WTC11 (cell line): Measurements from ENCODE around the gene ST6GALNAC2. TPM values are rescaled to one million over a fixed set of nuclear protein-coding genes. Genes with fewer than 3 reads are reported as not detected.

ENCODE experiments used
- ATAC-seq: fragments of 200-7000 bp; cut with Tn5 transposase; 2 replicates; pipeline ENCODE4 v1.10.0; 2021; ENCODE audit warnings: mild to moderate bottlenecking, moderate library complexity
- CTCF ChIA-PET: fragments of 300-600 bp; sonication (Branson Sonifier 250); formaldehyde crosslinking; loops from one replicate; lab custom pipeline; 2021; ENCODE audit warnings: antibody characterized with exemption; lab: Charles Lee
- POLR2A ChIA-PET: fragments of 350-600 bp; sonication (Branson Sonifier 250); formaldehyde crosslinking; loops from one replicate; lab custom pipeline; 2021; ENCODE audit warnings: antibody characterized with exemption; lab: Charles Lee
- DNase-seq: peaks from one replicate; pipeline ENCODE4 v3.0.0; 2021; ENCODE audit warnings: low spot score
- H3K27ac Mint-ChIP-seq: 2 replicates; pipeline ENCODE4 v1.8.0; 2021; ENCODE audit warnings: mixed read lengths
- H3K27me3 Mint-ChIP-seq: 2 replicates; pipeline ENCODE4 v1.8.0; 2021; ENCODE audit warnings: low read depth, mild to moderate bottlenecking, moderate library complexity, mixed read lengths
- H3K36me3 Mint-ChIP-seq: 2 replicates; pipeline ENCODE4 v1.8.0; 2021; ENCODE audit warnings: mixed read lengths
- H3K4me1 Mint-ChIP-seq: 2 replicates; pipeline ENCODE4 v1.8.0; 2022; ENCODE audit warnings: mixed read lengths
- H3K4me3 Mint-ChIP-seq: 2 replicates; pipeline ENCODE4 v1.8.0; 2021; ENCODE audit warnings: mild to moderate bottlenecking, moderate library complexity, mixed read lengths
- H3K9me3 Mint-ChIP-seq: 2 replicates; pipeline ENCODE4 v1.8.0; 2021; ENCODE audit warnings: mixed read lengths
- CDX4 ChIP-seq: fragments of 250-450 bp; sonication (Bioruptor Pico); IDR thresholded peaks from 2 replicates; pipeline ENCODE4 v1.9.0; 2021; ENCODE audit warnings: moderate library complexity, mild to moderate bottlenecking, inconsistent platforms, borderline replicate concordance
- CREM ChIP-seq: sonication (generic); formaldehyde crosslinking; IDR thresholded peaks from 2 replicates; pipeline ENCODE4 v1.8.1; 2022; ENCODE audit warnings: mild to moderate bottlenecking, missing genetic modification reagents, moderate library complexity
- ETV6 ChIP-seq: sonication (generic); formaldehyde crosslinking; IDR thresholded peaks from 2 replicates; pipeline ENCODE4 v1.8.1; 2022; ENCODE audit warnings: mild to moderate bottlenecking, missing genetic modification reagents
- GRHL2 ChIP-seq: fragments of 250-450 bp; sonication (Bioruptor Pico); IDR thresholded peaks from 2 replicates; pipeline ENCODE4 v1.8.0; 2022; ENCODE audit warnings: mild to moderate bottlenecking, moderate library complexity; ENCODE audit not compliant: insufficient replicate concordance, severe bottlenecking
- JAZF1 ChIP-seq: fragments of 250-450 bp; sonication (Bioruptor Pico); IDR thresholded peaks from 2 replicates; pipeline ENCODE4 v1.9.0; 2021; ENCODE audit warnings: moderate library complexity, mild to moderate bottlenecking, inconsistent platforms
- NFATC4 ChIP-seq: fragments of 250-450 bp; sonication (Bioruptor Pico); IDR thresholded peaks from 2 replicates; pipeline ENCODE4 v1.9.0; 2021; ENCODE audit warnings: mild to moderate bottlenecking
- NFE2L1 ChIP-seq: sonication (generic); formaldehyde crosslinking; IDR thresholded peaks from 2 replicates; pipeline ENCODE4 v1.8.1; 2023; ENCODE audit warnings: missing genetic modification reagents
- NR2C2 ChIP-seq: sonication (generic); formaldehyde crosslinking; IDR thresholded peaks from 2 replicates; pipeline ENCODE4 v1.8.0; 2022; ENCODE audit warnings: mild to moderate bottlenecking, missing genetic modification reagents
- OVOL2 ChIP-seq: fragments of 250-450 bp; sonication (Bioruptor Pico); IDR thresholded peaks from 2 replicates; pipeline ENCODE4 v1.9.0; 2021; ENCODE audit warnings: mild to moderate bottlenecking, borderline replicate concordance
- PREB ChIP-seq: sonication (generic); formaldehyde crosslinking; IDR thresholded peaks from 2 replicates; pipeline ENCODE4 v1.8.1; 2022; ENCODE audit warnings: mild to moderate bottlenecking, missing genetic modification reagents, moderate library complexity, borderline replicate concordance
- SMAD4 ChIP-seq: sonication (generic); formaldehyde crosslinking; IDR thresholded peaks from 2 replicates; pipeline ENCODE4 v1.8.0; 2022; ENCODE audit warnings: mild to moderate bottlenecking, missing genetic modification reagents
- TCF7 ChIP-seq: sonication (generic); formaldehyde crosslinking; IDR thresholded peaks from 2 replicates; pipeline ENCODE4 v1.8.0; 2022; ENCODE audit warnings: mild to moderate bottlenecking, low read depth, missing genetic modification reagents, moderate library complexity
- ZNF138 ChIP-seq: sonication (generic); formaldehyde crosslinking; conservative IDR thresholded peaks from 2 replicates; pipeline ENCODE4 v1.8.1; 2022; ENCODE audit warnings: mild to moderate bottlenecking, moderate library complexity, missing genetic modification reagents
- ZNF219 ChIP-seq: sonication (generic); formaldehyde crosslinking; IDR thresholded peaks from 2 replicates; pipeline ENCODE4 v1.8.0; 2023; ENCODE audit warnings: missing genetic modification reagents, mild to moderate bottlenecking, borderline replicate concordance
- ZNF232 ChIP-seq: sonication (generic); formaldehyde crosslinking; IDR thresholded peaks from 2 replicates; pipeline ENCODE4 v1.8.0; 2022; ENCODE audit warnings: mild to moderate bottlenecking, missing genetic modification reagents
- ZNF396 ChIP-seq: fragments of 250-450 bp; sonication (Bioruptor Pico); IDR thresholded peaks from 2 replicates; pipeline ENCODE4 v1.8.0; 2021; ENCODE audit warnings: mild to moderate bottlenecking, moderate library complexity, borderline replicate concordance
- ZNF532 ChIP-seq: fragments of 250-450 bp; sonication (Bioruptor Pico); IDR thresholded peaks from 2 replicates; pipeline ENCODE4 v1.9.0; 2021; ENCODE audit warnings: mild to moderate bottlenecking, borderline replicate concordance
- ZSCAN18 ChIP-seq: fragments of 250-450 bp; sonication (Bioruptor Pico); IDR thresholded peaks from 2 replicates; pipeline ENCODE4 v2.1.2; 2022; ENCODE audit warnings: mild to moderate bottlenecking, moderate library complexity
- total RNA-seq: library from RNA; stranded (reverse); gene quantifications from 3 replicates; pipeline ENCODE4 v1.2.3, GENCODE V29; 2021
- TF ChIP-seq, protein P1 (sequence below): sonication (generic); formaldehyde crosslinking; IDR thresholded peaks from 2 replicates; pipeline ENCODE4 v1.8.1; 2023; ENCODE audit warnings: mild to moderate bottlenecking, missing genetic modification reagents, moderate library complexity
- TF ChIP-seq, protein P2 (sequence below): fragments of 250-450 bp; sonication (Bioruptor Pico); conservative IDR thresholded peaks from 2 replicates; pipeline ENCODE4 v1.9.0; 2021; ENCODE audit warnings: mild to moderate bottlenecking

Gene ST6GALNAC2
- total RNA-seq, 1 experiment from 2014 or later, result not detected

- TF ChIP-seq ETV6, result no peak
- TF ChIP-seq TCF7, result no peak
- no peak for TF ChIP-seq OVOL2
- TF ChIP-seq ZNF532, result no peak
- no peak for TF ChIP-seq CREM
- no peak for TF ChIP-seq PREB (CRISPR knock-in tag)
- TF ChIP-seq JAZF1 (CRISPR knock-in tag), result no peak
- TF ChIP-seq, protein P1, sequence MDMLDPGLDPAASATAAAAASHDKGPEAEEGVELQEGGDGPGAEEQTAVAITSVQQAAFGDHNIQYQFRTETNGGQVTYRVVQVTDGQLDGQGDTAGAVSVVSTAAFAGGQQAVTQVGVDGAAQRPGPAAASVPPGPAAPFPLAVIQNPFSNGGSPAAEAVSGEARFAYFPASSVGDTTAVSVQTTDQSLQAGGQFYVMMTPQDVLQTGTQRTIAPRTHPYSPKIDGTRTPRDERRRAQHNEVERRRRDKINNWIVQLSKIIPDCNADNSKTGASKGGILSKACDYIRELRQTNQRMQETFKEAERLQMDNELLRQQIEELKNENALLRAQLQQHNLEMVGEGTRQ (CRISPR knock-in tag), result no peak
- no peak for TF ChIP-seq NR2C2
- TF ChIP-seq ZNF138 (CRISPR knock-in tag), result no peak
- no peak for TF ChIP-seq ZNF396 (CRISPR knock-in tag)
- no peak for TF ChIP-seq SMAD4 (CRISPR knock-in tag)
- no peak for TF ChIP-seq ZNF232 (CRISPR knock-in tag)
- TF ChIP-seq ZNF219 (CRISPR knock-in tag), result no peak
- no peak for TF ChIP-seq NFATC4
- no peak for TF ChIP-seq GRHL2
- TF ChIP-seq ZSCAN18 (CRISPR knock-in tag), result no peak
- TF ChIP-seq CDX4 (CRISPR knock-in tag), result no peak
- no peak for TF ChIP-seq NFE2L1 (CRISPR knock-in tag)
- TF ChIP-seq, protein P2, sequence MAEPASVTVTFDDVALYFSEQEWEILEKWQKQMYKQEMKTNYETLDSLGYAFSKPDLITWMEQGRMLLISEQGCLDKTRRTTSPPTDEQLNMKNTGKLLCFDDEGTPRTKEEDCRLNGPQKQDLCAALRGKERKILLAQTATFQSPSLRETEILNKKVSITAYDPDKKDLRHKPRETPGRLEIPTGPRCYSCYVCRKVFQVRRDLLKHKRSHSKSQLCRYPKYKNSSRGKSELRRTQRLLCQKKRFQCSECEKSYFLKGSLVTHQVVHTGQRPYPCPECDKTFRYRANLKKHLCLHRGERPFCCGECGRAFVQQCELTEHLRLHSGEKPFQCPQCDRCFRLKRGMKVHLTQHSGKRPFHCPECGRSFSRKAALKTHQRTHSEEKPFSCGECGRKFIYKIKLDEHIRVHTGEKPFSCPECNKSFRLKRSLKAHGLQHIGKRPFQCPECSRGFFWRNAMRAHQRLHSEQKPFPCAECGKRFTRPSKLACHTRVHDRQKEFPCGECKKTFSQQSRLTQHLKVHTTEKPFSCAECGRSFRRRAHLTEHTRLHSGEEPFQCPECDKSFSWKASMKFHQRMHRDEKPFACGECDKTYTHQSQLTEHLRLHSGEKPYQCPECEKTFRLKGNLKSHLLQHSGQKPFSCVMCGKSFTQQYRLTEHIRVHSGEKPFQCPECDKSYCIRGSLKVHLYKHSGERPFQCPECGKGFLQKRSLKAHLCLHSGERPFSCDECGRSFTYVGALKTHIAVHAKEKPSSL (CRISPR knock-in tag), result no peak
- no peak overlapping the region for H3K4me3 Mint-ChIP-seq
- H3K27me3 Mint-ChIP-seq, result no peaks in the 10 kb centered on the region
- peaks cover 36% of the 10 kb centered on the region for H3K4me1 Mint-ChIP-seq
- H3K9me3 Mint-ChIP-seq, result no peaks in the 10 kb centered on the region
- DNase-seq, result no peak
- ChIA-PET CTCF (interaction anchor here (0.6 to 4.8 kb wide), 7 partner anchors 10 to 112 kb away, joined by 3 to 45 read pairs (median 5); no protein-coding TSS in a partner anchor), POLR2A (interaction anchor here (0.5 to 1.0 kb wide), 3 partner anchors 13 to 734 kb away, joined by 3 to 5 read pairs (median 3); no protein-coding TSS in a partner anchor)
- no peak for ATAC-seq
- peaks cover 20% of the 10 kb centered on the region for H3K36me3 Mint-ChIP-seq
- no peak overlapping the region for H3K27ac Mint-ChIP-seq
Measured at GRCh38 chr17:76569607-76570279, 15.9 kb downstream of the ST6GALNAC2 start.
